Stimulated activated memory B cell treated with anti-CD40 and anti-IgM and Interleukin-4, amounts not matched to agents 10 μg/mL and 1 μg/mL and 100 μg/mL, for 72 hours (primary cell): ENCODE measurements around the gene PRDM15.
A peak's percentile ranks its signal among the peaks of the same experiment; 100 is the strongest.

Source experiments
- ATAC-seq: fragments of 150-1000 bp; cut with Tn5 transposase; 2 replicates; pipeline ENCODE4 v1.10.0; 2021
- H3K27ac Mint-ChIP-seq: one replicate; pipeline ENCODE4 v1.8.0; 2022; ENCODE audit warnings: mild to moderate bottlenecking, mixed read lengths
- H3K27me3 Mint-ChIP-seq: one replicate; pipeline ENCODE4 v1.8.0; 2022; ENCODE audit warnings: mixed read lengths
- H3K36me3 Mint-ChIP-seq: one replicate; pipeline ENCODE4 v1.8.0; 2022; ENCODE audit warnings: mixed read lengths
- H3K4me1 Mint-ChIP-seq: one replicate; pipeline ENCODE4 v1.8.0; 2022; ENCODE audit warnings: mixed read lengths
- H3K4me3 Mint-ChIP-seq: one replicate; pipeline ENCODE4 v1.8.0; 2022; ENCODE audit warnings: mild to moderate bottlenecking, moderate library complexity, mixed read lengths
- H3K9me3 Mint-ChIP-seq: one replicate; pipeline ENCODE4 v1.8.0; 2022; ENCODE audit warnings: mixed read lengths

PRDM15 gene

DNA sequence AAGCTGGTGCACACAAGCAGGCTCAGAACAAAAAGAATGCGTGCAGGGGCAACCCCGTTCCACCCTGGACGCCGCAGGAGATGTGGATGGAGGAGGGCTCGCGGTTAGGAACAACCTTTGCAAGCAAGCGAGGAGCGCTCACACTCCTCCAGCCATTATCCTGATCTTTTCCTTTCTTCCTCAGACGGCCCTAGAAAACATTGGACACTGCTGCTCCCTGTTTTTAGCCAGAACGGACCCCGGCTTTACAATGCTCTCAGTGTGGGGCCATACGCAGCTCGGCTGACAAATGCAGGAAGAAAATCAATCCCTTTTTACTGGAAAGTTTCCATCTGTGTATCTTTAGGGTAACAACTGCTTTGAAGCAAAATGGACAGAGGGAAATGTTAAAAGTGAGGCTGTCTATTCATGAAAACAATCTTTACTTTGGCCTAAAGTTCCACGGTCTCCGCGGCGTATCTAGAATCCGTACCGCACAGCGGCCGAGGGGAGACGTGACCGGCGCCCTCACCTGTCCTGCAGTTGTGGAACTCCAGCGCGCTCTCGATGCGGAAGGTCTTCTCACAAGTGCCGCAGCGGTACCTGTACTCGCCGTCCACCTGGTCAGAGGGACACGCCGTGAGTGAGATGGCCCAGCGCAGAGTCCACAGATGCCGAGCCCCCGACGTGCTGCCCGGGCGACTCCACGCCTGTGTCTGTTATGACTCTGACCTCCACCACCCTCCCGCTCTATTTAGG is 44.0 kb downstream of the PRDM15 start:
- no peak for ATAC-seq
- Mint-ChIP-seq H3K27me3 (no peaks in the 10 kb centered on the region), H3K36me3 (peaks cover 34% of the 10 kb centered on the region), H3K27ac (peak overlapping the region; percentile 69), H3K4me1 (peaks cover 29% of the 10 kb centered on the region), H3K4me3 (no peak overlapping the region), H3K9me3 (no peaks in the 10 kb centered on the region)

DNA sequence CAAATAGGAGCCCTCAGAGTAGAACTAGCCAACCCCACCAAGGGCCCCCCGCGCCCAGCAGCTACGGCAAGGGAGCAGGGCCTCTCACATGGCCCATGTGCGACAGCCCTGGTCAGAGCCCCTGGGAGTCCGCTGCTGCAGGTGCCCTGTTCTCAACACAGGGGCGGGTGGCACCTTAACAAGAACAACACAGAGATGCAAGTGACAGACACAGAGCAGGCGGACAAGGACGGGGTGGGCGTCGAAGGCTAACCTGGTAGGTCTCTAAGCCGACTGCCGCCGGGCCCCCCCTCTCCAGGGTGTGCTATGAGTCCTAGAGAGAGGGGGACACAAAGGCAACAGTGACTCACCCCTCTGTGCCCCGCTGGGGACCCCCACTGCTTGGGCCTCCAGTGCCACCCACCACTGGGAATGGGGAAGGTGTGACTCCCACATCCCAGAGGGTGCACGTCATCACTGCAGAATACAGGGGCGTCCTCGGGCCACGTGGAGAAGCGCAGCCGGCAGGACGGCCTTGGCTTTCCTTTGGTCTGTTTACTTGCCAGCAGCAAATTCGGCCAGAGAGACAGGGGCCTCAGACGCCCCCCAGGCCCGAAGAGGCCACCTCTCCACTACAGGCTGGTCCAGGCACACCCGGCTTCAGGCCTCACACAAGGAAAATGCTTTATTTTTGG is 44.8 kb downstream of the PRDM15 start:
- Mint-ChIP-seq H3K4me3 (no peak overlapping the region), H3K36me3 (peaks cover 27% of the 10 kb centered on the region), H3K27me3 (no peaks in the 10 kb centered on the region), H3K4me1 (peaks cover 29% of the 10 kb centered on the region), H3K9me3 (no peaks in the 10 kb centered on the region), H3K27ac (peak overlapping the region; percentile 62)
- ATAC-seq, result no peak

DNA sequence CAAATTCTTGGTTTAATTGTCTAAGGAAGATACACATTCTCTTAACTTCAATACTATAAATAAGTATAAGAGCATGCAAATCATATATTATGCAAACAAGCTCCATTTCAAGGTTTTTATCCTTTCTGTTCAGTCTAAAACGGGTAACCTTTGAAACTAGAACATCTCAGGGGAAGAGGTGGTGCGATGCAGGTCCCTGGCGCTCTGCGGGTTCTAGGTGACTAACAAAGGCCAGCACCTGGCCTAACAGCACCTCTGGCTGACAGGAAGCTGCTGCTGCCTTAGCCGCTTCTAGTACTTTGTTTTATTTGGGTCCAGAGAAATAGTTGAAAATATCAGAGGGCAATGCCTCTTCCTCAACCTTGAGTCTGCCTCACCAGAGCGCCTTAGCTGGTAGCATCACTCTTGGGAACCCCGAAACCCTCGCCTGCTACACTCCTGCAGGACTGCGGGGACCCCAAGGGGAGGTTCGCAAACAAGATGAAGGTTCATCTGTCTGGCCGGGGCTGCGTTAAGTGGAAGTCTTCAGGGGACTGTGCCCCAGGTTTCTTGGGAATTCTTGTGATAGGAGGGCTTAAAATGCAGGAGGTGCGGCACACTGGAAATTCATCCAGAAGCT is 45.5 kb downstream of the PRDM15 start:
- Mint-ChIP-seq H3K36me3 (peaks cover 22% of the 10 kb centered on the region), H3K9me3 (no peaks in the 10 kb centered on the region), H3K4me1 (peaks cover 29% of the 10 kb centered on the region), H3K4me3 (peak overlapping the region; percentile 39), H3K27ac (peak overlapping the region; percentile 62), H3K27me3 (no peaks in the 10 kb centered on the region)
- ATAC-seq, result peak; percentile 92

DNA sequence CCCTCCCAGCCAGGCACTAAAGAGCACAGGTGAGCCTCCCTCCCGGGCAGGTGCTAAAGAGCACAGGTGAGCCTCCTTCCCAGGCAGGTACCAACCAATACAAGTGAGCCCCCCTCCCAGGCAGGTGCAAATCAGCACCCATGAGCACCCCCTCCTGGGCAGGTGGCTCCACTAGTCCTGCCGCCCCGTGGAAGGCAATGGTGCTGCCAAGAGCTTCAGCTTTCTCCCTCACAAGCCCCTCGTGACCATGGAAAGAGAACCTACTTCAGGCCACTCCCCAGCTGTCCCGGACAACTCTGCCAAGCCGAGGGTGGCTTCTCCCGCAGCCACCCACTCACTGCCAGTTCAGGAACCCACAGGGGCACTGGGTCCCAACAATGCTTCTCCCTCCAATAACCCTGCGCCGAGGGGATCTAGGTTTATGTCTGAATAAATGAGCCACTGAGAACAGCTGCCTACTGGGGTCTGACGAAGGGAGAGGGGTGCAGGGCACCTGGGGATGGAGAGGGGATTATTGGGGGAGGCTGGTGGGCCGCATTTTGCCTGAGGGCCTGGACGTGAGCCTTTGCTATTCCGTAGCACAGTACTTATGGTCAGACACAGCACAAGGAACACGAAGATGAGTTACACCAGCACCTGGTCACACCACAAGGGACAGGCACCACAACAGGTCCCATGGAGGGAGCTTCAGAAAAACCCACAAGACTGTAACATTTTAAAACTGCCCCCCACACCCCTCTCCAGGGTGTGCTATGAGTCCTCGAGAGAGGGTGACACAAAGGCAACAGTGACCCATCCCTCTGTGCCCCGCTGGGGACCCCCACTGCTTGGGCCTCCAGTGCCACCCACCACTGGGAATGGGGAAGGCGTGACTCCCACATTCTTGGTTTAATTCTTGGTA is 46.3 kb downstream of the PRDM15 start:
- Mint-ChIP-seq H3K36me3 (peaks cover 22% of the 10 kb centered on the region), H3K9me3 (no peaks in the 10 kb centered on the region), H3K4me3 (peak overlapping the region; percentile 39), H3K27me3 (no peaks in the 10 kb centered on the region), H3K27ac (peak overlapping the region; percentile 62), H3K4me1 (peaks cover 29% of the 10 kb centered on the region)
- peak; percentile 80 for ATAC-seq

DNA sequence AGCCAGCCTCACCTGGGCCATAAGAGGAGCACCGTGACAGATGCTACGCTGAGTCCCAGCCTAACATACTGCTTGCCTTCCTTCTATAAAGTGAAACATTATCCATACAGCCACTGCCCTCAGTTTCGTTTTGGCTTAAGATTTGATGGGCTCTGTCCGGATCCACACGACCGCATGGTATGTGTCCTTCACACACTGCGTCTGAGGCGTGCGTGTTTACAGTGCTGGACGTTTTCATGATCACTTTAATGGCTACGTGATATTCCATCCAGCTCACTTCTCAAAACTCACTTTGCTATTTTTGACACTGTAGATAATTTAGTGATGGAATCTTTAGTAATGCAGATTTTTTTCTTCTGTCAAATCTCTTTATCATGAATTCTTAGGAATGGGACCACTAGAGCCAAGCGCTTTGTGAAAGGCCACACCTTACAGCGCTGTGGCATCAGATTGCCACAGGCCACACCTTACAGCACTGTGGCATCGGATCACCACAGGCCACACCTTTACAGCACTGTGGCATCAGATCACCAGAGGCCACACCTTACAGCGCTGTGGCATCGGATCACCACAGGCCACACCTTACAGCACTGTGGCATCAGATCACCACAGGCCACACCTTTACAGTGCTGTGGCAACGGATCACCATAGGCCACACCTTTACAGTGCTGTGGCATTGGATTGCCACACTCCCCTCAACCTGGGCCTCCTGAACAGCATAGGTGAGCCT is 47.1 kb downstream of the PRDM15 start:
- H3K4me1 Mint-ChIP-seq, result peaks cover 29% of the 10 kb centered on the region
- no peak overlapping the region for H3K27ac Mint-ChIP-seq
- H3K4me3 Mint-ChIP-seq, result no peak overlapping the region
- no peaks in the 10 kb centered on the region for H3K9me3 Mint-ChIP-seq
- no peak for ATAC-seq
- H3K36me3 Mint-ChIP-seq, result peaks cover 20% of the 10 kb centered on the region
- H3K27me3 Mint-ChIP-seq, result no peaks in the 10 kb centered on the region

DNA sequence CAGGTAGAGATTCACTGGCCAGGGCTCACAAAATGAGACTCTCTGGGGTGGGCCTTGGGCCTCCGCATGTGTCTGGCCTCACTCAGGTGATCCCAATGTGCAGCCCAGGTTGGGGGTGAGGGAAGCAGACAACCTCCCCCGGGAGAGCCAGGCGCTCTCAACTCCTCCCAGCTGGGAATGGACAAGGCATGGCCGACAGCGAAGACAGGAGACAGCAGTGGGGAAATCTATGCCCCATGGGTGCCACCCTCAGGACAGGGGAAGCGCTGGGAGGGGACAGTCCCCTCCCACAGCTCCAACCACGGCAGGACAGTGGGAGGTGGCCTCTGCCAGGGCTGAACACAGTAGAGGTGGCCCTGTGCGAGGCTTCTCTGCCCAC is 47.7 kb downstream of the PRDM15 start:
- no peaks in the 10 kb centered on the region for H3K27me3 Mint-ChIP-seq

DNA sequence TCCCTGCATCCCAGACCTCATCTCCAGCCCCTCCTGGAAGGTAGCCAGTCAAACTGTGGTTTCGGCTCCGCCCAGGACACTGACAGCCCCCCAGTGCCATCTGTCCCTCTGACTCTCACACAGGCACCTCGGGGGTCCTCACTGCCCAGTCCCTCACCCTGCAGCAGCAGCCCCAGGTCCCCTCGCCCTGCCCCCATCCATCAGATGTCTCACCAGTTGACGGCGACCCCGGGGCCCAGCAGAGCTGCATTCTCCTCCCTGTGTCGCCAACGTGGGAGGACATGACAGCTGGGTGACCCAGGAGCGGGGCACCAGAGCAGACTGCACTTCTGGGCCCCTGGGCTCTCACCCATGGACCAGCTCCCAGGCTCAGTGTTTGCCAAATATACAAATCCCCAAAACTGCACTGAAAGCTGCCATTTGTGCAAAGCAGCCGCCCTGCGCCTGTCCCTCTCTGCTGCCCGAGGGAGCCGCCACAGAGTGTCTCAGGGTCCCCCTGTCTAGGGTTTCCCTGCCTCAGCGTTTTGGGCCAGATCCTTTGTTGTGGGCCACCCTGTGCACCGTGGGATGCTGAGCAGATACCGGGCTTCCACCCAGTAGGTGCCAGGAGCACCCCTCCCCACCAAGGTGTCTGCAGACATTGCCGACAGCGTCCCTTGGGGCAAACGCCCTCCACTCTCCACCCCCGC is 48.2 kb downstream of the PRDM15 start:
- no peaks in the 10 kb centered on the region for H3K27me3 Mint-ChIP-seq
- no peaks in the 10 kb centered on the region for H3K9me3 Mint-ChIP-seq
- peaks cover 25% of the 10 kb centered on the region for H3K4me1 Mint-ChIP-seq
- peaks cover 10% of the 10 kb centered on the region for H3K36me3 Mint-ChIP-seq
- ATAC-seq, result no peak
- no peak overlapping the region for H3K4me3 Mint-ChIP-seq
- no peak overlapping the region for H3K27ac Mint-ChIP-seq

More for the DNA sequence above, 47.7 kb downstream of the PRDM15 start:
- H3K36me3 Mint-ChIP-seq, result peaks cover 14% of the 10 kb centered on the region
- peaks cover 29% of the 10 kb centered on the region for H3K4me1 Mint-ChIP-seq
- no peaks in the 10 kb centered on the region for H3K9me3 Mint-ChIP-seq
- H3K27ac Mint-ChIP-seq, result no peak overlapping the region
- no peak for ATAC-seq
- H3K4me3 Mint-ChIP-seq, result no peak overlapping the region

DNA sequence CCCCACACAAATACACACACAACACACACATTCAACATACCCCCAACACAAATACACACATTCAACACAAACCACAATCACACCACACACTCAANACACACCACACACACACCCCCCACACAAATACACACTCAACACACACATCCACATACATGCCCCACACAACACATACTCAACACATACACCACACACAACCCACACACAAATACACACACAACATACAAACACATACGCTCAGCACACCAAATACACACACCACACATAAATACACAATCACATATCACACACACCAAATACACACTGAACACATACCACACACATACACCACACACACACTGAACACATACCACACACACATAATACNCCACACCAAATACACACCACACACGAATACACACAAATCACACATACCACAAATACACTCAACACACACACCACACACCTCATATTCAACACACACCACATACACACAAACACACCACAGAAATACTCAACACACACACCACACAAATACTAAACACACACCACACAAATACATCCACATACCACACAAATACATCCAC is 48.9 kb downstream of the PRDM15 start:
- ATAC-seq, result no peak
- H3K27ac Mint-ChIP-seq, result no peak overlapping the region
- no peaks in the 10 kb centered on the region for H3K9me3 Mint-ChIP-seq
- H3K27me3 Mint-ChIP-seq, result no peaks in the 10 kb centered on the region
- H3K4me1 Mint-ChIP-seq, result peaks cover 19% of the 10 kb centered on the region
- H3K36me3 Mint-ChIP-seq, result peaks cover 8% of the 10 kb centered on the region
- H3K4me3 Mint-ChIP-seq, result no peak overlapping the region

DNA sequence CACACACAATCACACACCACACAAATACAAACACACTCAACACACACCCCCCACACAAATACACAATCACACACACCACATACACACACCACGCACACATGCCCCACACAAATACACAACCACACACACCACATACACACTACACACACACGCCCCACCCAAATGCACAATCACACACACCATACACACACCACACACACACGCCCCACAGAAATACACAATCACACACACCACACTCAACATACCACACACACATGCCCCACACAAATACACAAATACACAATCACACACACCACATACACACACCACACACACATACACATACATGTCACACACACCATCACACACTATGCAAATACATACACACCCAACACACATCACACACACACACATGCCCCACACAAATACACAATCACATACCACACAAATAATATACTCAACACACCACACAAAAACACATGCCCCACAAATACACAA is 50.2 kb downstream of the PRDM15 start:
- no peak overlapping the region for H3K4me3 Mint-ChIP-seq

DNA sequence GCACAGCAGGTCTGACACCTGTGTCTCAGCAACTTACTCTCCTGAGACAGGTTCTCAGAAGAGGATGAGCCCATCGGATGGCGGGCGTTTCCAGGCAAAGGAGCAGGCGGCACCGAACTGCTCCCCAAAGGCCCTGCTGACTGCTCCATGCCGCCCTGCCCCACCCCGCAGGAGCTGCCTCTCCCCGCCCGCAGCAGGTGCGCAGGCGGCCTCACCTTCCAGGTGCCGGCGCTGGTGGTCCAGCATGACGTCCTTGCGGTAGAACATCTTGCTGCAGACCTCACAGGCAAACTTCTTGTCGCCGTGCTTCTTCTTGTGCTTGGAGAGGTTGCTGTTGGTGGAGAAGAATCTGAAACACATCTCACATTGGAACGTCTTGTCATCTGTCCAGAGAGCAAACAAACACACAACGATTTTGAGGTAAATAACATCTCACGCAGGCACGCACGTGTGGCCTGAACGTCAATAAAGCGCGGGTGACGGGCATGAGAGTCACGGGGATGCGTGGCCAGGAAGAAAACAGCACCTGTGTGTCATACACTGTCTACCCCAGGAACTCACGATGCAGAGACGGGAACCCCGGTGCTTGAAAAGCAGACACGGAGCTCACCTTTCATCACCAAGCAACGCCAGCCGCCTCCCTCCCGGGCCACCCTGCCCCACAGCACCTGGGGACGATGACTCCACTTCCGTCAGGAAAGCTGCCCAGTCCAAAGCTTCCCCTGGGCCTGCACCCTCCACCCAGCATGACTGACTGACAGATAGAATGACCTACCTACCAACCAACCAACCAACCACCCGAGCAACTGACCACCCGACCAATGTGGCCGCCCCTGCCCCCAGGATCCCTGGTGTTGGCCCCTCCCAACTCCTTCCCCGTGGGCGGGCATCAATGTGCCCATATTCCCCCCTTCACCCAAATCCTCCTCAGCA is 50.9 kb downstream of the PRDM15 start:
- Mint-ChIP-seq H3K27me3 (no peaks in the 10 kb centered on the region), H3K27ac (no peak overlapping the region), H3K4me1 (peaks cover 15% of the 10 kb centered on the region), H3K4me3 (no peak overlapping the region), H3K36me3 (peaks cover 15% of the 10 kb centered on the region), H3K9me3 (no peaks in the 10 kb centered on the region)
- ATAC-seq, result no peak

More for the DNA sequence above, 50.2 kb downstream of the PRDM15 start:
- H3K9me3 Mint-ChIP-seq, result no peaks in the 10 kb centered on the region
- no peaks in the 10 kb centered on the region for H3K27me3 Mint-ChIP-seq
- no peak overlapping the region for H3K27ac Mint-ChIP-seq
- H3K36me3 Mint-ChIP-seq, result peaks cover 9% of the 10 kb centered on the region
- peaks cover 18% of the 10 kb centered on the region for H3K4me1 Mint-ChIP-seq
- ATAC-seq, result no peak

DNA sequence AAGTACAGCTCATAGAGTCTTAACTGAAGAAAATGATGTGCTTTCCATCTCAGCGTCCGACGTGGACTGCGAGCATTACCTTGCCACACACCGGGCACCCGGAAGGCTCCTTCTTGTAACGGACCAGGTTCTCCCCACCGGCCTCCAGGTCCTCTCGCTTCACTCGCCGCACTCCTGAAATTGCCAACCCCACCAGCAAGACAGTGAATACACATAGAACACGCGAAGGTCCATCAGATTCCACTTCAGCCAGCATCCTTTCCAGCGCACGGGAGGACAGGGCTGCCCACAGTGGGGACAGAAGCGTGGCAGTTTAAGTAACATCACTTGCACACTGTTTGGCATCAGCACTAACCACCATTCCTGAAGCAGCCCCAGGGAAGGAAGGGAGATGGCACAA is 53.3 kb downstream of the PRDM15 start:
- no peak for ATAC-seq
- H3K27ac Mint-ChIP-seq, result no peak overlapping the region
- peaks cover 31% of the 10 kb centered on the region for H3K36me3 Mint-ChIP-seq
- H3K27me3 Mint-ChIP-seq, result no peaks in the 10 kb centered on the region
- no peak overlapping the region for H3K4me3 Mint-ChIP-seq
- peaks cover 8% of the 10 kb centered on the region for H3K4me1 Mint-ChIP-seq
- H3K9me3 Mint-ChIP-seq, result no peaks in the 10 kb centered on the region

DNA sequence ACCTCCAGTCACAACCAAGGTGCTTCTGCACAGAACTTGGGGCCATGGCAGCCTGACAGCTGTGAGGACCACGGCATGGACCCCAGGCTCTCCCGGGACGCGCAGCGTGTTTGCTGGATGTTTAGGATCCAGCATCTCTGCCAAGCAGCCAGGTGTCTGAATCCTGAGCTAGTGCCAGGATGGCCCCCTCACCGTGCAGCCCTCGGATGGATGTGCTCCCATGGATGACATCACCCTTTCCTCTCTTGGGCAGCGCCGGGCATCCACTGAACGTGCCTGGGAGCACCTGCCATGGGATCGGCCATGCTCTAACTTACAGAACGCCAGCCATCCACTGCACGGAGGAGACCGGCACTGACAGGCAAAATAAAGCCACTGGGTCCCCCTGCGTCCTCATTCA is 53.9 kb downstream of the PRDM15 start:
- ATAC-seq, result no peak
- no peaks in the 10 kb centered on the region for H3K27me3 Mint-ChIP-seq
- H3K27ac Mint-ChIP-seq, result no peak overlapping the region
- no peaks in the 10 kb centered on the region for H3K9me3 Mint-ChIP-seq
- peaks cover 35% of the 10 kb centered on the region for H3K36me3 Mint-ChIP-seq
- no peak overlapping the region for H3K4me3 Mint-ChIP-seq
- H3K4me1 Mint-ChIP-seq, result peaks cover 8% of the 10 kb centered on the region
